Mesenchymal stem cell (in vitro differentiated cells and primary cell): Measurements from ENCODE around the gene GPA33.

ENCODE experiments used
- DNase-seq: peaks from one replicate; pipeline ENCODE4 v3.0.0-alpha.2; 2013
- H2AFZ ChIP-seq: one replicate; pipeline ENCODE4 v1.6.1; 2013; ENCODE audit warnings: low read depth, mild to moderate bottlenecking, control low read depth, inconsistent platforms, low read length, moderate library complexity
- H2AK5ac ChIP-seq: 2 replicates; pipeline ENCODE4 v1.6.1; 2013; ENCODE audit warnings: low read length, moderate library complexity, mild to moderate bottlenecking, inconsistent platforms; ENCODE audit not compliant: severe bottlenecking
- H2BK120ac ChIP-seq: one replicate; pipeline ENCODE4 v1.6.1; 2013; ENCODE audit warnings: low read depth, mild to moderate bottlenecking, inconsistent platforms, low read length, moderate library complexity
- H2BK12ac ChIP-seq, 2 experiments: one replicate each; pipeline ENCODE4 v1.6.1; 2013; ENCODE audit warnings: inconsistent platforms in 2 of 2, low read length in 2 of 2, mild to moderate bottlenecking in 2 of 2, moderate library complexity in 2 of 2, control low read depth in 1 of 2
- H2BK15ac ChIP-seq: one replicate; pipeline ENCODE4 v1.6.1; 2013; ENCODE audit warnings: mild to moderate bottlenecking, low read depth, inconsistent platforms; ENCODE audit not compliant: poor library complexity, severe bottlenecking
- H2BK5ac ChIP-seq: 2 replicates; pipeline ENCODE4 v1.6.1; 2013; ENCODE audit warnings: low read depth, mild to moderate bottlenecking, low read length, control low read depth, inconsistent platforms; ENCODE audit not compliant: poor library complexity, severe bottlenecking
- H3K14ac ChIP-seq, 2 experiments: one replicate each; pipeline ENCODE4 v1.6.1; 2013; ENCODE audit warnings: inconsistent platforms in 2 of 2, low read length in 2 of 2, control low read depth in 1 of 2, mild to moderate bottlenecking in 1 of 2, moderate library complexity in 1 of 2
- H3K18ac ChIP-seq, 2 experiments: one replicate each; pipeline ENCODE4 v1.6.1; 2013; ENCODE audit warnings: inconsistent platforms in 2 of 2, low read length in 2 of 2, control low read depth in 1 of 2, low read depth in 1 of 2, mild to moderate bottlenecking in 1 of 2
- H3K23ac ChIP-seq, 2 experiments: one replicate each; pipeline ENCODE4 v1.6.1; 2013; ENCODE audit warnings: inconsistent platforms in 2 of 2, low read length in 2 of 2, mild to moderate bottlenecking in 2 of 2, moderate library complexity in 2 of 2, control low read depth in 1 of 2
- H3K27ac ChIP-seq: 2 replicates; pipeline ENCODE4 v1.5.1; 2013; ENCODE audit warnings: mild to moderate bottlenecking, moderate library complexity, low read length, control low read depth, inconsistent platforms; ENCODE audit not compliant: poor library complexity, severe bottlenecking
- H3K27me3 ChIP-seq, 2 experiments: 2 replicates each; pipeline versions ENCODE4 v1.6.1 to v1.7.0; 2013; ENCODE audit warnings: low read length in 2 of 2, mild to moderate bottlenecking in 2 of 2, moderate library complexity in 2 of 2, control low read depth in 1 of 2, inconsistent platforms in 1 of 2; ENCODE audit not compliant: control insufficient read depth in 1 of 2, insufficient read depth in 1 of 2
- H3K36me3 ChIP-seq, 2 experiments: 2 replicates each; pipeline versions ENCODE4 v1.6.1 to v1.7.0; 2013; ENCODE audit warnings: low read length in 2 of 2, control low read depth in 1 of 2, inconsistent platforms in 1 of 2, low read depth in 1 of 2, mild to moderate bottlenecking in 1 of 2; ENCODE audit not compliant: insufficient read depth in 2 of 2, control insufficient read depth in 1 of 2
- H3K4ac ChIP-seq, 2 experiments: one replicate each; pipeline ENCODE4 v1.6.1; 2013; ENCODE audit warnings: inconsistent platforms in 2 of 2, low read length in 2 of 2, mild to moderate bottlenecking in 2 of 2, moderate library complexity in 2 of 2, control low read depth in 1 of 2, low read depth in 1 of 2
- H3K4me1 ChIP-seq: 2 replicates; pipeline ENCODE4 v1.6.1; 2013; ENCODE audit warnings: low read depth, low read length, control low read depth; ENCODE audit not compliant: control insufficient read depth, insufficient read depth
- H3K4me2 ChIP-seq: 2 replicates; pipeline ENCODE4 v1.6.1; 2013; ENCODE audit warnings: low read length, mild to moderate bottlenecking, inconsistent platforms; ENCODE audit not compliant: poor library complexity, severe bottlenecking
- H3K4me3 ChIP-seq, 2 experiments: 2 replicates each; pipeline versions ENCODE4 v1.5.1 to v1.7.0; 2013; ENCODE audit warnings: low read length in 2 of 2, mild to moderate bottlenecking in 2 of 2, control low read depth in 1 of 2, low read depth in 1 of 2; ENCODE audit not compliant: insufficient read depth in 1 of 2
- H3K79me1 ChIP-seq: replicated peaks from 2 replicates; pipeline ENCODE4 v1.6.1; 2013; ENCODE audit warnings: mild to moderate bottlenecking, control low read depth, low read length, inconsistent platforms; ENCODE audit not compliant: poor library complexity, severe bottlenecking
- H3K9ac ChIP-seq: 2 replicates; pipeline ENCODE4 v1.7.0; 2013; ENCODE audit warnings: mild to moderate bottlenecking, low read length, moderate library complexity
- H3K9me3 ChIP-seq: 2 replicates; pipeline ENCODE4 v1.7.0; 2013; ENCODE audit warnings: mild to moderate bottlenecking, low read length; ENCODE audit not compliant: control insufficient read depth
- H4K8ac ChIP-seq: one replicate; pipeline ENCODE4 v1.6.1; 2013; ENCODE audit warnings: inconsistent platforms, mild to moderate bottlenecking, low read length, moderate library complexity
- H4K91ac ChIP-seq: one replicate; pipeline ENCODE4 v1.6.1; 2013; ENCODE audit warnings: mild to moderate bottlenecking, low read length, inconsistent platforms
- WGBS: methylation state at CpG from one replicate; pipeline ENCODE4 v1.1.7; 2013; ENCODE audit warnings: mixed read lengths; 5-methylcytosine and 5-hydroxymethylcytosine counted together

GPA33 gene

DNA sequence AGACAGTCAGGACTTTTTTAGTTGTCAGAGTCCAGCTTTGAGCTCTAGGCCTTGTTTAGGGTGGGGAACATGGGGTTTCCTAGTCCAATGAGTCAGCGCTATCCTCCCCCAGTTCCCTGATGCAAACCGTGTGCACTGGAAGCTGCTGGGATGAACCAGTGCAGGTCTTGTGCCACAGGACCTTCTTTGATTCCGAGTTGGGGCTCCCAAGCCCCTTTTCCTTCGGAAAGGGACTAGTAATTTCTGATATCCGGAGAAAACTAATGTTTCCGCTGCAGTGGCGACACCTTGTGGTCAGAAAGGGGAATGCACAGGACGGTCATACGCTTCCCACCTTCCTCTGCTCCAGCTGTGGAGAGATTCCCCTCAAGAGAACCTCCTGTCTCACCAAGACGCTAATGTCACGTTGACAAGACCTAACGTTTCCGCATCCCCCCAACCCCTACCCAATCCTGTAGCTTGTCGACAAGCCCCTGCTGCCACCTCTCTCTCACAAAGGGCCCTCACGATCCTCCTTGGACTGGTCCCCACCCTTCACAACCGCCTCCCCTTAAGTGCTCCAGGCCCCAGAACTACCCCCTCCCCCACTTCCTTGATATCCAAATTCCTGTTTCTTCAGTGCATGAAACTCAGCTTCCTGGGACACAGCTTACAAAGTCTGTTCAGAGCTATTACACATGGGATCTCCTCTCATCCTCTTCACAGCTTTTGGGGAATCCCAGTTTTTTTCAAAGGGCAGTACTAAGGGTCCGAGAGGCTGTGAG, 30.9 kb downstream of the GPA33 start:
- Histone ChIP-seq H3K27me3 (peaks cover 13 to 19% of the 10 kb centered on the region in 2 experiments), H3K4me2 (peak overlapping the region; percentile 5), H2BK5ac (no peak overlapping the region), H3K4ac (peak overlapping the region; percentile 5 to 32), H3K23ac (no peak overlapping the region), H4K91ac (peak overlapping the region; percentile 57), H3K14ac (no peak overlapping the region), H3K79me1 (no peaks in the 10 kb centered on the region), H2AK5ac (no peak overlapping the region), H2AFZ (peak overlapping the region; percentile 80), H3K18ac (peak overlapping the region in 1 of 2 experiments; percentile 5), H3K4me1 (peaks cover 6% of the 10 kb centered on the region), H3K4me3 (no peak overlapping the region), H3K9me3 (no peaks in the 10 kb centered on the region), H3K36me3 (no peaks in the 10 kb centered on the region), H4K8ac (peak overlapping the region; percentile 83), H2BK120ac (no peak overlapping the region), H2BK15ac (peak overlapping the region; percentile 82), H3K9ac (peak overlapping the region; percentile 61), H2BK12ac (peak overlapping the region in 1 of 2 experiments; percentile 61), H3K27ac (no peak overlapping the region)
- 10% methylated on average over 17 of the region's 17 CpGs for WGBS
- DNase-seq = peak; percentile 72

DNA sequence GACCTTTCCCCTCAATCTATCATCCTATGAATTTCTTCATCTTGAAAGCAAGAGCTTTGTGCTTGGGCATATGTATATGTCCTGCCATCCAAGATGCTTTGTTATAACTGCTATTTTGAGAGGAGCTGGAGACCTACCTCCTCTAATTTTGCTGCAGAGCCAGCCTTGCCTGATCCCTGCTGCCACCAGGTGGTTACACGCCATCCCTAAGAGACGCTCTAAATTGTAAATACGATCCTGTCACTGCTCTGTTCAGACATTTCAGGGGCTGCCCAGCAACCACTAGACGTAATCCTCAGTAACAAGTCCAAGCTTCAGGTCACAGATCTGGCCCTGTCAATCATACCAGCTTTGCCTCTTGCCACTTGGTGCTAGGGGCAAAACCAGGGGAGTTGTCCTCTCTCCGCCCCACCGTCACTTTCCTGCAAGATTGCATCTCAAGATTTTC, 32.9 kb downstream of the GPA33 start:
- no peak overlapping the region for H2AFZ ChIP-seq
- H2AK5ac ChIP-seq = no peak overlapping the region
- WGBS = 43% methylated on average over 6 of the region's 6 CpGs
- no peak overlapping the region for H4K8ac ChIP-seq
- no peak overlapping the region for H2BK12ac ChIP-seq
- no peak overlapping the region for H2BK120ac ChIP-seq
- no peak overlapping the region for H3K23ac ChIP-seq
- no peaks in the 10 kb centered on the region for H3K79me1 ChIP-seq
- H3K27ac ChIP-seq = no peak overlapping the region
- no peaks in the 10 kb centered on the region for H3K36me3 ChIP-seq
- no peak overlapping the region for H2BK15ac ChIP-seq
- H3K4me1 ChIP-seq = peaks cover 6% of the 10 kb centered on the region
- peak; percentile 21 for DNase-seq
- no peak overlapping the region for H3K4me2 ChIP-seq
- H3K9me3 ChIP-seq = no peaks in the 10 kb centered on the region
- no peak overlapping the region for H3K4ac ChIP-seq
- no peak overlapping the region for H3K4me3 ChIP-seq
- H4K91ac ChIP-seq = no peak overlapping the region
- H3K27me3 ChIP-seq = peaks cover 19 to 29% of the 10 kb centered on the region in 2 experiments
- no peak overlapping the region for H3K9ac ChIP-seq
- no peak overlapping the region for H2BK5ac ChIP-seq
- no peak overlapping the region for H3K14ac ChIP-seq
- H3K18ac ChIP-seq = no peak overlapping the region

DNA sequence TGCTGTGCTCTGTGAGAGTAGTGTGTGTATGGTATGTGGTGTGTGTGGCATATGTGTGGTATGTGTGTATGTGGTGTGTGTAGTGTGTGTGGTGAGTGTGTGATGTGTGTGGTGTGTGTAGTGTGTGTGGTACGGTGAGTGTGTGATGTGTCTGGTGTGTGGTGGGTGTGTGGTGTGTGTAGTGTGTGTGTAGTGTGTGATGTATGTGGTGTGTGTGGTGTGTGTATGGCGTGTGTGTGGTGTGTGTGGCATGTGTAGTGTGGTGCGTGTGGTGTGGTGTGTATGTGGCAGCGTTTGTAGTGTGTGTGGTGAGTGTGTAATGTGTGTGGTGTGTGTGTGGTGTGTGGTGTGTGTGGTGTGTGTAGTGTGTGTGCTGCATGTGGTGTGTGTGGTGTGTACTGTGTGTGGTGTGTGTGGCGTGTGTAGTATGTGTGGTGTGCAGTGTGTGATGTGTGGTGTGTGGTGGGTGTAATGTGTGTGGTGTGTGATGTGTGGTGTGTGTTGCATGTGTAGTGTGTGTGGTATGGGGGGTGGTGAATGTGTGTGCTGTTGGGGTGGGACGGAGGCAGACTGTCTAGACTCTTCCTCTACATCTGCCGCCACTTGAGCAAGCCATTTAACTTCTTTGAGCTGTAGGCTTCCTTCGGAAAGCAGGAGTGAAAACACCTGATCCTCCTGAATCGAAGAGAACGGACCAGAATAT, 33.5 kb downstream of the GPA33 start:
- Histone ChIP-seq H3K4me3 (no peak overlapping the region), H2AK5ac (no peak overlapping the region), H3K4me1 (peaks cover 6% of the 10 kb centered on the region), H2BK120ac (no peak overlapping the region), H3K27ac (no peak overlapping the region), H2BK12ac (no peak overlapping the region), H3K4ac (no peak overlapping the region), H3K27me3 (peaks cover 19 to 29% of the 10 kb centered on the region in 2 experiments), H3K4me2 (no peak overlapping the region), H3K9ac (no peak overlapping the region), H2AFZ (no peak overlapping the region), H3K79me1 (no peaks in the 10 kb centered on the region), H3K18ac (no peak overlapping the region), H3K14ac (peak overlapping the region in 1 of 2 experiments; percentile 32), H4K8ac (no peak overlapping the region), H3K23ac (peak overlapping the region in 1 of 2 experiments; percentile 54), H2BK15ac (no peak overlapping the region), H2BK5ac (no peak overlapping the region), H3K36me3 (no peaks in the 10 kb centered on the region), H3K9me3 (no peaks in the 10 kb centered on the region), H4K91ac (no peak overlapping the region)
- no peak for DNase-seq
- 73% methylated on average over 9 of the region's 10 CpGs for WGBS

DNA sequence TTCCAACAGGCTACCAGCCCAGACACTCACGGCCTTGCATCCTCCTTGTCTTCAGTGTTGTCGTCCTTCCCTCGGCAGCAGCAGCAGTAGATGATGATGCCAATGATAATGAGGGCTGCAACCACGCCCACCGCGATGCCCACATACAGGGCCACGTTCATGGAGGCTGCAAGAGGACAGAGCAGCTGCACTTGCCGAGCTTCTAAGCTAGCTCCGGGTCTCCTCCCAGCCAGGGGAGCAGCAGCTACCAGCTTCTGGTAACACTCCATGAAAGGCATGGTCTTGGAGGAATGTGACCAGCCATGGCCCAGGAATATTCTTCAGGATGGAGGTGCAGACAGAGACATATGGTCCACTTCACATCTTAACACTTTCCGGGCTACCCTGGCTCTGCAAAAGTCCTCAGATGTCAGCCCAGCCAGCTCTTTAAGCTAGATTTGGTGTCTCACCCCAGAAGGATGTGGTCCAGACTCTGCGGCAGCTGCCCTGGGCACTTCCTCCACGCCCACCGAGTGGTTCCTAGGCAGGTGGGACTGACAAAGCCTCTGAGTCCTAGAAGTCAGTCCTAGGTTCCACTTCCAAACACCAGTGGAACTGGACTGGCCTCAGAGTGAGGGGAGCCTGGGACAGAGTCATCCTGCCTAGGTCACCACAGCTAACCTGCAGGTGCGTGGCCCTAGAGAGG, 35.1 kb downstream of the GPA33 start:
- H4K91ac ChIP-seq = no peak overlapping the region
- 88% methylated on average over 14 of the region's 14 CpGs for WGBS

More for the DNA sequence above, 35.1 kb downstream of the GPA33 start:
- Histone ChIP-seq H3K27me3 (peaks cover 19 to 24% of the 10 kb centered on the region in 2 experiments), H3K4me1 (peaks cover 6% of the 10 kb centered on the region), H3K36me3 (no peaks in the 10 kb centered on the region), H2AFZ (no peak overlapping the region), H3K18ac (no peak overlapping the region), H3K9me3 (no peaks in the 10 kb centered on the region), H3K4me3 (no peak overlapping the region), H2BK15ac (no peak overlapping the region), H2BK12ac (no peak overlapping the region), H2BK120ac (no peak overlapping the region), H3K23ac (no peak overlapping the region), H3K4me2 (no peak overlapping the region), H3K14ac (peak overlapping the region in 1 of 2 experiments; percentile 78), H3K9ac (no peak overlapping the region), H2AK5ac (no peak overlapping the region), H2BK5ac (no peak overlapping the region), H3K79me1 (no peaks in the 10 kb centered on the region), H3K4ac (no peak overlapping the region), H4K8ac (no peak overlapping the region), H3K27ac (no peak overlapping the region)
- no peak for DNase-seq
